A549 (cell line): ENCODE data around the gene MAGEA4. TPM values are rescaled to one million over a fixed set of nuclear protein-coding genes. Genes with fewer than 3 reads are reported as not detected.

Source experiments
- BCL3 ChIP-seq: fragments of >200 bp; sonication (Bioruptor Twin); formaldehyde crosslinking; IDR thresholded peaks from 3 replicates; pipeline ENCODE4 v1.6.1; 2016
- BHLHE40 ChIP-seq: IDR thresholded peaks from 2 replicates; pipeline ENCODE4 v1.6.1; 2012; ENCODE audit warnings: low read depth, low read length, inconsistent platforms
- CBX8 ChIP-seq: fragments of 200-600 bp; sonication (generic); IDR thresholded peaks from 2 replicates; pipeline ENCODE4 v1.6.1; 2016
- CEBPB ChIP-seq, 2 experiments: fragments of >200 bp in 1 of 2; sonication (Bioruptor Twin) in 1 of 2; formaldehyde crosslinking in 1 of 2; IDR thresholded peaks; 2 replicates each; pipeline ENCODE4 v1.6.1; 2012 to 2016
- CHD4 ChIP-seq: fragments of 200-600 bp; sonication (generic); IDR thresholded peaks from 2 replicates; pipeline ENCODE4 v1.6.1; 2016; ENCODE audit warnings: antibody characterized with exemption, mild to moderate bottlenecking, borderline replicate concordance
- EHF ChIP-seq: fragments of 250-450 bp; sonication (Bioruptor Pico); IDR thresholded peaks from 2 replicates; pipeline ENCODE4 v1.5.0; 2020; ENCODE audit warnings: mild to moderate bottlenecking
- ELK1 ChIP-seq: fragments of 150-350 bp; IDR thresholded peaks from 2 replicates; pipeline ENCODE4 v1.6.1; 2014; ENCODE audit warnings: low read depth, mild to moderate bottlenecking, low read length
- FOSB ChIP-seq: fragments of 250-450 bp; sonication (Bioruptor Pico); IDR thresholded peaks from 2 replicates; pipeline ENCODE4 v1.5.0; 2020; ENCODE audit warnings: mild to moderate bottlenecking, moderate library complexity
- FOSL2 ChIP-seq, 2 experiments: fragments of 450-650 bp in 1 of 2; fragments of >200 bp in 1 of 2; sonication (Bioruptor Twin) in 1 of 2; formaldehyde crosslinking; IDR thresholded peaks; 2 replicates each; pipeline versions ENCODE4 v1.5.0 to v1.6.1; 2016 to 2020; ENCODE audit warnings: mild to moderate bottlenecking in 1 of 2, moderate library complexity in 1 of 2
- FOXS1 ChIP-seq: fragments of 250-450 bp; sonication (Bioruptor Pico); IDR thresholded peaks from 2 replicates; pipeline ENCODE4 v1.5.0; 2020; ENCODE audit warnings: mild to moderate bottlenecking, moderate library complexity
- HDAC2 ChIP-seq: fragments of 200-600 bp; sonication (generic); IDR thresholded peaks from 2 replicates; pipeline ENCODE4 v1.6.1; 2016
- HOXA7 ChIP-seq: fragments of 250-450 bp; sonication (Bioruptor Pico); IDR thresholded peaks from 2 replicates; pipeline ENCODE4 v1.5.0; 2020; ENCODE audit warnings: mild to moderate bottlenecking, moderate library complexity
- HOXB5 ChIP-seq: fragments of 250-450 bp; sonication (Bioruptor Pico); IDR thresholded peaks from 2 replicates; pipeline ENCODE4 v1.5.0; 2020; ENCODE audit warnings: mild to moderate bottlenecking, moderate library complexity
- JUN ChIP-seq, 2 experiments: fragments of >200 bp; sonication (Bioruptor Twin); formaldehyde crosslinking; IDR thresholded peaks; 2 replicates in 1 of 2; 3 replicates in 1 of 2; pipeline ENCODE4 v1.6.1; 2016 to 2017
- JUNB ChIP-seq: fragments of >200 bp; sonication (Bioruptor Twin); formaldehyde crosslinking; IDR thresholded peaks from 2 replicates; pipeline ENCODE4 v1.6.1; 2016
- KDM1A ChIP-seq: fragments of 200-600 bp; sonication (generic); IDR thresholded peaks from 2 replicates; pipeline ENCODE4 v1.6.1; 2016; ENCODE audit warnings: low read depth, mild to moderate bottlenecking
- MAX ChIP-seq: IDR thresholded peaks from 2 replicates; pipeline ENCODE4 v1.6.1; 2012
- MAZ ChIP-seq: fragments of 150-350 bp; IDR thresholded peaks from 2 replicates; pipeline ENCODE4 v1.6.1; 2014; ENCODE audit warnings: antibody characterized with exemption, low read depth, low read length, borderline replicate concordance
- MYC ChIP-seq: IDR thresholded peaks from 2 replicates; pipeline ENCODE4 v1.6.1; 2012; ENCODE audit warnings: mild to moderate bottlenecking, inconsistent platforms, low read length, improper control_type of control experiment, borderline replicate concordance
- NFE2L2 ChIP-seq: fragments of 150-350 bp; conservative IDR thresholded peaks from 2 replicates; pipeline ENCODE4 v1.6.1; 2014; ENCODE audit warnings: low read length
- NPAS2 ChIP-seq: fragments of 250-450 bp; sonication (Bioruptor Pico); IDR thresholded peaks from 2 replicates; pipeline ENCODE4 v1.8.0; 2022; ENCODE audit warnings: mild to moderate bottlenecking, moderate library complexity, borderline replicate concordance
- PHF8 ChIP-seq: fragments of 200-600 bp; sonication (generic); IDR thresholded peaks from 2 replicates; pipeline ENCODE4 v1.6.1; 2016; ENCODE audit warnings: low read depth, mild to moderate bottlenecking, antibody characterized with exemption, moderate library complexity, borderline replicate concordance
- POLR2AphosphoS2 ChIP-seq: conservative IDR thresholded peaks from 2 replicates; pipeline ENCODE4 v1.6.1; 2012; ENCODE audit warnings: low read length, improper control_type of control experiment, inconsistent platforms
- RAD21 ChIP-seq, 2 experiments: fragments of >200 bp in 1 of 2; sonication (Bioruptor Twin) in 1 of 2; formaldehyde crosslinking in 1 of 2; IDR thresholded peaks in 1 of 2; conservative IDR thresholded peaks in 1 of 2; 2 replicates in 1 of 2; 3 replicates in 1 of 2; pipeline ENCODE4 v1.6.1; 2012 to 2018; ENCODE audit warnings: inconsistent platforms in 1 of 2
- RCOR1 ChIP-seq: fragments of 150-350 bp; IDR thresholded peaks from 2 replicates; pipeline ENCODE4 v1.6.1; 2014; ENCODE audit warnings: antibody characterized with exemption, low read length, low read depth
- RFX5 ChIP-seq: fragments of 450-650 bp; IDR thresholded peaks from 2 replicates; pipeline ENCODE4 v1.7.1; 2014; ENCODE audit warnings: antibody characterized with exemption, mild to moderate bottlenecking, moderate library complexity
- RNF2 ChIP-seq: fragments of 200-600 bp; sonication (generic); IDR thresholded peaks from 2 replicates; pipeline ENCODE4 v1.6.1; 2016; ENCODE audit warnings: low read depth, mild to moderate bottlenecking, antibody characterized with exemption, moderate library complexity, borderline replicate concordance
- SREBF2 ChIP-seq: fragments of 450-650 bp; IDR thresholded peaks from 2 replicates; pipeline ENCODE4 v1.6.1; 2014; ENCODE audit warnings: mild to moderate bottlenecking, moderate library complexity
- TFCP2L1 ChIP-seq: fragments of 250-450 bp; sonication (Bioruptor Pico); IDR thresholded peaks from 2 replicates; pipeline ENCODE4 v1.5.0; 2021; ENCODE audit warnings: mild to moderate bottlenecking
- ZNF302 ChIP-seq: fragments of 250-450 bp; sonication (Bioruptor Pico); IDR thresholded peaks from 2 replicates; pipeline ENCODE4 v1.9.0; 2021; ENCODE audit warnings: inconsistent platforms, mild to moderate bottlenecking, moderate library complexity
- polyA plus RNA-seq, 4 experiments: library from polyadenylated mRNA; depleted of rRNA in 3 of 4; stranded (reverse); fragments of >200 nt; fragmentation: RNase III in 1 of 4; extraction: RNeasy Plus Mini Kit Qiagen cat#74134 plus additional on column Dnase treatment in 1 of 4; gene quantifications; 2 replicates in 3 of 4; 3 replicates in 1 of 4; pipeline ENCODE4 v1.2.3, GENCODE V29; 2011 to 2017
- TF ChIP-seq, protein P1 (sequence below): fragments of 250-450 bp; sonication (Bioruptor Pico); IDR thresholded peaks from 2 replicates; pipeline ENCODE4 v1.5.0; 2021; ENCODE audit warnings: mild to moderate bottlenecking, moderate library complexity, borderline replicate concordance
- TF ChIP-seq, protein P2 (sequence below): fragments of 200-600 bp; sonication (generic); IDR thresholded peaks from 2 replicates; pipeline ENCODE4 v1.6.1; 2016; ENCODE audit warnings: antibody characterized with exemption, mild to moderate bottlenecking, moderate library complexity
- TF ChIP-seq, protein P3 (sequence below): IDR thresholded peaks from 2 replicates; pipeline ENCODE4 v1.6.1; 2012
- TF ChIP-seq, protein P4 (sequence below): fragments of 450-650 bp; IDR thresholded peaks from 2 replicates; pipeline ENCODE4 v1.6.1; 2014; ENCODE audit warnings: antibody characterized with exemption

The MAGEA4 gene
- polyA plus RNA-seq, 2 of the 4 experiments (the other 2 are of a cell fraction) = 0.05 TPM; not detected in 1

DNA sequence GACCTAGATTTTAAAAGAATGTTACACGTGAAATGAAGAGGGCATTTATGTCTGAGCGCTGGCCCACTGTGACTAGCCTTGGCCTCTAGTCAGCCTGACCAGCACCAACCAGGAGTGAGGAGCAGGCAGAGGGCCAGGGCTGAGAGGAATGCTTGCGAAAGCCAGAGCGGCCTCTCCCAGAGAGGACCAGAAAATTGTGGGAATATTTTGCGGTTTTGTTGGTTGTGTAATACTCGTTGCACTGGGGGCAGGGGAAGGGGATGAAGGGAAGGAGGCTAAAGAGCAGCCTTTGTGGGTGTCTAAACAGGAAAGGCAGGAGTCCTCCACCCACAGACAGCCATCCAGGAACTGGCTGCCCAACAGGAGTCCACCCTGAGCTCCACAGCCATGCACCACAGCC is 58.0 kb downstream of the MAGEA4 start (continued):
- TF ChIP-seq, protein P1, sequence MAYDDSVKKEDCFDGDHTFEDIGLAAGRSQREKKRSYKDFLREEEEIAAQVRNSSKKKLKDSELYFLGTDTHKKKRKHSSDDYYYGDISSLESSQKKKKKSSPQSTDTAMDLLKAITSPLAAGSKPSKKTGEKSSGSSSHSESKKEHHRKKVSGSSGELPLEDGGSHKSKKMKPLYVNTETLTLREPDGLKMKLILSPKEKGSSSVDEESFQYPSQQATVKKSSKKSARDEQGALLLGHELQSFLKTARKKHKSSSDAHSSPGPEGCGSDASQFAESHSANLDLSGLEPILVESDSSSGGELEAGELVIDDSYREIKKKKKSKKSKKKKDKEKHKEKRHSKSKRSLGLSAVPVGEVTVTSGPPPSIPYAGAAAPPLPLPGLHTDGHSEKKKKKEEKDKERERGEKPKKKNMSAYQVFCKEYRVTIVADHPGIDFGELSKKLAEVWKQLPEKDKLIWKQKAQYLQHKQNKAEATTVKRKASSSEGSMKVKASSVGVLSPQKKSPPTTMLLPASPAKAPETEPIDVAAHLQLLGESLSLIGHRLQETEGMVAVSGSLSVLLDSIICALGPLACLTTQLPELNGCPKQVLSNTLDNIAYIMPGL (CRISPR knock-in tag) = no peak
- TF ChIP-seq BHLHE40 (no peak), POLR2AphosphoS2 (no peak), RAD21 (conservative IDR thresholded peaks at IDR 0.05 in 1 of 2, IDR thresholded peaks at IDR 0.05 in 1 of 2) (peak in 1 of 2 experiments; percentile 60; a peak in 3 of 5 replicates), HOXA7 (no peak), JUNB (peak; percentile 51; the same call in 1 of the 2 replicates), CBX8 (no peak), KDM1A (no peak), MAX (peak; percentile 66), CHD4 (no peak), NPAS2 (CRISPR knock-in tag) (no peak), MYC (no peak), JUN (IDR thresholded peaks at IDR 0.05) (peak; percentile 57 to 78; a peak in 3 of 5 replicates), FOXS1 (CRISPR knock-in tag) (no peak), TFCP2L1 (CRISPR knock-in tag) (no peak), NFE2L2 (no peak), ELK1 (no peak), RNF2 (no peak), HDAC2 (no peak), PHF8 (no peak), ZNF302 (CRISPR knock-in tag) (no peak), FOSB (CRISPR knock-in tag) (no peak), SREBF2 (no peak), EHF (no peak), BCL3 (peak; percentile 70; the same call in 1 of the 3 replicates), RCOR1 (no peak), FOSL2 (IDR thresholded peaks at IDR 0.05) (0 out of 2 replicates have a peak, but pooled peaks have one; percentile 34), FOSL2 (CRISPR knock-in tag; IDR thresholded peaks at IDR 0.05) (peak; percentile 23; the same call in 1 of the 2 replicates), HOXB5 (no peak), MAZ (no peak), RFX5 (no peak), CEBPB (IDR thresholded peaks at IDR 0.05) (peak; percentile 94 to 98)
- TF ChIP-seq, protein P2, sequence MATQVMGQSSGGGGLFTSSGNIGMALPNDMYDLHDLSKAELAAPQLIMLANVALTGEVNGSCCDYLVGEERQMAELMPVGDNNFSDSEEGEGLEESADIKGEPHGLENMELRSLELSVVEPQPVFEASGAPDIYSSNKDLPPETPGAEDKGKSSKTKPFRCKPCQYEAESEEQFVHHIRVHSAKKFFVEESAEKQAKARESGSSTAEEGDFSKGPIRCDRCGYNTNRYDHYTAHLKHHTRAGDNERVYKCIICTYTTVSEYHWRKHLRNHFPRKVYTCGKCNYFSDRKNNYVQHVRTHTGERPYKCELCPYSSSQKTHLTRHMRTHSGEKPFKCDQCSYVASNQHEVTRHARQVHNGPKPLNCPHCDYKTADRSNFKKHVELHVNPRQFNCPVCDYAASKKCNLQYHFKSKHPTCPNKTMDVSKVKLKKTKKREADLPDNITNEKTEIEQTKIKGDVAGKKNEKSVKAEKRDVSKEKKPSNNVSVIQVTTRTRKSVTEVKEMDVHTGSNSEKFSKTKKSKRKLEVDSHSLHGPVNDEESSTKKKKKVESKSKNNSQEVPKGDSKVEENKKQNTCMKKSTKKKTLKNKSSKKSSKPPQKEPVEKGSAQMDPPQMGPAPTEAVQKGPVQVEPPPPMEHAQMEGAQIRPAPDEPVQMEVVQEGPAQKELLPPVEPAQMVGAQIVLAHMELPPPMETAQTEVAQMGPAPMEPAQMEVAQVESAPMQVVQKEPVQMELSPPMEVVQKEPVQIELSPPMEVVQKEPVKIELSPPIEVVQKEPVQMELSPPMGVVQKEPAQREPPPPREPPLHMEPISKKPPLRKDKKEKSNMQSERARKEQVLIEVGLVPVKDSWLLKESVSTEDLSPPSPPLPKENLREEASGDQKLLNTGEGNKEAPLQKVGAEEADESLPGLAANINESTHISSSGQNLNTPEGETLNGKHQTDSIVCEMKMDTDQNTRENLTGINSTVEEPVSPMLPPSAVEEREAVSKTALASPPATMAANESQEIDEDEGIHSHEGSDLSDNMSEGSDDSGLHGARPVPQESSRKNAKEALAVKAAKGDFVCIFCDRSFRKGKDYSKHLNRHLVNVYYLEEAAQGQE = no peak
- TF ChIP-seq, protein P3, sequence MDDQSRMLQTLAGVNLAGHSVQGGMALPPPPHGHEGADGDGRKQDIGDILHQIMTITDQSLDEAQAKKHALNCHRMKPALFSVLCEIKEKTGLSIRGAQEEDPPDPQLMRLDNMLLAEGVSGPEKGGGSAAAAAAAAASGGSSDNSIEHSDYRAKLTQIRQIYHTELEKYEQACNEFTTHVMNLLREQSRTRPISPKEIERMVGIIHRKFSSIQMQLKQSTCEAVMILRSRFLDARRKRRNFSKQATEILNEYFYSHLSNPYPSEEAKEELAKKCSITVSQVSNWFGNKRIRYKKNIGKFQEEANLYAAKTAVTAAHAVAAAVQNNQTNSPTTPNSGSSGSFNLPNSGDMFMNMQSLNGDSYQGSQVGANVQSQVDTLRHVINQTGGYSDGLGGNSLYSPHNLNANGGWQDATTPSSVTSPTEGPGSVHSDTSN = peak; percentile 26; the same call in 1 of the 2 replicates
- TF ChIP-seq, protein P4, sequence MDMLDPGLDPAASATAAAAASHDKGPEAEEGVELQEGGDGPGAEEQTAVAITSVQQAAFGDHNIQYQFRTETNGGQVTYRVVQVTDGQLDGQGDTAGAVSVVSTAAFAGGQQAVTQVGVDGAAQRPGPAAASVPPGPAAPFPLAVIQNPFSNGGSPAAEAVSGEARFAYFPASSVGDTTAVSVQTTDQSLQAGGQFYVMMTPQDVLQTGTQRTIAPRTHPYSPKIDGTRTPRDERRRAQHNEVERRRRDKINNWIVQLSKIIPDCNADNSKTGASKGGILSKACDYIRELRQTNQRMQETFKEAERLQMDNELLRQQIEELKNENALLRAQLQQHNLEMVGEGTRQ = no peak
